Memory B cell (primary cell): Measurements from ENCODE around the gene SMARCA2.

Experiments
- ATAC-seq: fragments of 150-1000 bp; cut with Tn5 transposase; 2 replicates; pipeline ENCODE4 v1.10.0; 2021; ENCODE audit warnings: low read depth, mild to moderate bottlenecking, moderate library complexity
- DNase-seq, 2 donors: peaks; one replicate each; pipeline ENCODE4 v3.0.0; 2022; ENCODE audit warnings: low spot score in 2 of 2
- H3K27ac Mint-ChIP-seq: one replicate; pipeline ENCODE4 v1.8.0; 2022; ENCODE audit warnings: mild to moderate bottlenecking, moderate library complexity, mixed read lengths
- H3K27me3 Mint-ChIP-seq: one replicate; pipeline ENCODE4 v1.8.0; 2022; ENCODE audit warnings: mixed read lengths
- H3K36me3 Mint-ChIP-seq: one replicate; pipeline ENCODE4 v1.8.0; 2022; ENCODE audit warnings: mild to moderate bottlenecking, mixed read lengths
- H3K4me1 Mint-ChIP-seq: one replicate; pipeline ENCODE4 v1.8.0; 2022; ENCODE audit warnings: mixed read lengths
- H3K4me3 Mint-ChIP-seq: one replicate; pipeline ENCODE4 v1.8.0; 2022; ENCODE audit warnings: mild to moderate bottlenecking, moderate library complexity, mixed read lengths
- H3K9me3 Mint-ChIP-seq: one replicate; pipeline ENCODE4 v1.8.0; 2022; ENCODE audit warnings: mixed read lengths

The SMARCA2 gene

DNA sequence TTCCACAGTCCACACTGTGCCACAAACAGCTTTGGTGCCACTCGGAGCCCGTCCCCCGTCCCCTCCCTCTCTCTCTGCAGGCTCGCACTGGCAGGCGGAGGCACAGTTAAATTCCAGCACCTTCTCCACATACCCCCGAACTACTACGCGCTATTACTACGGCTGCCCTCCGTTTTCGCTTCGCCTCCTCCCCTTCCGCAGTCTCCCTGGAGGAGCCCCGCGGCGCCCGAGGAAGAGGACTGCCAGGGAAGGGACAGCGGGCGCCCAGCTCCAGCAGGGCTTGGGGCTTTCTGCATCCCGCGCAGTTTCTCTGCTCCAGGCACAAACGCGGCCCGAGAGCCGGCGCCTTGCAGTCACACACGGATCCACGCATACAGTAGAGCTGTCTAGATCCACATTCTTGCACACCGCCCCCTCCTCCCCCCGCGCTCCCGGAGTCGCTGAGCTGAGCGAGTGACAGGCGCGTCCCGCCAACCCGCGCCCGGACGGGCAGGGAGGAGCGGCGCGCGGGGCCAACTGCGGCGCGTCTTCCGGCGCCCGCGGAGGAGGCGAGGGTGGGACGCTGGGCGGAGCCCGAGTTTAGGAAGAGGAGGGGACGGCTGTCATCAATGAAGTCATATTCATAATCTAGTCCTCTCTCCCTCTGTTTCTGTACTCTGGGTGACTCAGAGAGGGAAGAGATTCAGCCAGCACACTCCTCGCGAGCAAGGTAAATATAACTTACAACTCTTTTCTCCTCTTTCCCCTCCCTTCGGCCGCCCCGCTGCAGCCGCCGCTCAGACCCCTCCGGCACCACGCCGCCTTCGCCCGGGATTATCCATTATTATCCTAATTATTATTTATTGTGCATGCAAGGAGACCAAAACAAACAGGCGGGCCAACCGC is at the start of gene SMARCA2:
TSS of gene SMARCA2 (plus strand) at position 652 of the 885 bp plus-strand sequence. CDS start 13,676 bp downstream, outside the sequence.
- peaks cover 9% of the 10 kb centered on the region for H3K4me1 Mint-ChIP-seq
- H3K27ac Mint-ChIP-seq: peak within 1 kb of the TSS; percentile 98

GRCh38 chr9:1966725-1967366 is 48.3 kb upstream of the SMARCA2 start:
- DNase-seq: no peak
- ATAC-seq: no peak
- peaks cover 3% of the 10 kb centered on the region for H3K9me3 Mint-ChIP-seq
- H3K27me3 Mint-ChIP-seq: peaks cover 5% of the 10 kb centered on the region
- H3K27ac Mint-ChIP-seq: no peak overlapping the region
- H3K36me3 Mint-ChIP-seq: peaks cover 5% of the 10 kb centered on the region
- no peaks in the 10 kb centered on the region for H3K4me1 Mint-ChIP-seq
- H3K4me3 Mint-ChIP-seq: no peak overlapping the region

More for the DNA sequence above, at the start of gene SMARCA2:
- Mint-ChIP-seq H3K36me3 (peaks cover 2% of the 10 kb centered on the region), H3K27me3 (peaks cover 5% of the 10 kb centered on the region), H3K4me3 (peak within 1 kb of the TSS; percentile 97), H3K9me3 (no peaks in the 10 kb centered on the region)
- ATAC-seq (peak; percentile 78), DNase-seq (peak; percentile 85 to 93)

- H3K4me1 Mint-ChIP-seq: no peaks in the 10 kb centered on the region
- peaks cover 7% of the 10 kb centered on the region for H3K36me3 Mint-ChIP-seq
Measured at GRCh38 chr9:1969160-1969559, 46.0 kb upstream of the SMARCA2 start.

GRCh38 chr9:1969898-1970297 is 45.2 kb upstream of the SMARCA2 start:
- Mint-ChIP-seq H3K4me3 (no peak overlapping the region), H3K27me3 (peaks cover 7% of the 10 kb centered on the region), H3K36me3 (peaks cover 7% of the 10 kb centered on the region), H3K27ac (no peak overlapping the region), H3K9me3 (peaks cover 7% of the 10 kb centered on the region), H3K4me1 (no peaks in the 10 kb centered on the region)
- DNase-seq: no peak
- ATAC-seq: no peak

More at GRCh38 chr9:1969160-1969559, 46.0 kb upstream of the SMARCA2 start:
- no peak for DNase-seq
- H3K27me3 Mint-ChIP-seq: peaks cover 5% of the 10 kb centered on the region
- H3K9me3 Mint-ChIP-seq: peaks cover 7% of the 10 kb centered on the region
- H3K27ac Mint-ChIP-seq: no peak overlapping the region
- ATAC-seq: no peak
- no peak overlapping the region for H3K4me3 Mint-ChIP-seq

DNA sequence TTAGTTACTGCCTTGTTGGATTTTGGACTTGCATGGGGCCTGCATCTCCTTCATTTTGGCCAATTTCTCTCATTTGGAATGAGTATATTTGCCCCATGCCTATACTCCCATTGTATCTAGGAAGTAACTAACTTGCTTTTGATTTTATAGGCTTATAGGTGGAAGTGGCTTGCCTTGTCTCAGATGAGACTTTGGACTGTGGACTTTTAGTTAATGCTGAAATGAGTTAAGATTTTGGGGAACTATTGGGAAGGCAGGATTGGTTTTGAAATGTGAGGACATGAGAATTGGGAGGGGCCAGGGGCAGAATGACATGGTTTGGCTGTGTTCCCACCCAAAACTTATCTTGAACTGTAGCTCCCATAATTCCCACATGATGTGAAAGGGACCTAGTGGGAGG is 42.5 kb upstream of the SMARCA2 start:
- Mint-ChIP-seq H3K9me3 (peaks cover 7% of the 10 kb centered on the region), H3K27me3 (peaks cover 7% of the 10 kb centered on the region), H3K27ac (no peak overlapping the region), H3K36me3 (peaks cover 7% of the 10 kb centered on the region), H3K4me3 (no peak overlapping the region), H3K4me1 (no peaks in the 10 kb centered on the region)
- no peak for DNase-seq
- no peak for ATAC-seq

GRCh38 chr9:1977026-1977425 is 38.1 kb upstream of the SMARCA2 start:
- peaks cover 4% of the 10 kb centered on the region for H3K9me3 Mint-ChIP-seq
- H3K36me3 Mint-ChIP-seq: peaks cover 2% of the 10 kb centered on the region
- peaks cover 3% of the 10 kb centered on the region for H3K27me3 Mint-ChIP-seq
- H3K27ac Mint-ChIP-seq: no peak overlapping the region
- DNase-seq (no peak), ATAC-seq (no peak)
- no peak overlapping the region for H3K4me3 Mint-ChIP-seq
- no peaks in the 10 kb centered on the region for H3K4me1 Mint-ChIP-seq

DNA sequence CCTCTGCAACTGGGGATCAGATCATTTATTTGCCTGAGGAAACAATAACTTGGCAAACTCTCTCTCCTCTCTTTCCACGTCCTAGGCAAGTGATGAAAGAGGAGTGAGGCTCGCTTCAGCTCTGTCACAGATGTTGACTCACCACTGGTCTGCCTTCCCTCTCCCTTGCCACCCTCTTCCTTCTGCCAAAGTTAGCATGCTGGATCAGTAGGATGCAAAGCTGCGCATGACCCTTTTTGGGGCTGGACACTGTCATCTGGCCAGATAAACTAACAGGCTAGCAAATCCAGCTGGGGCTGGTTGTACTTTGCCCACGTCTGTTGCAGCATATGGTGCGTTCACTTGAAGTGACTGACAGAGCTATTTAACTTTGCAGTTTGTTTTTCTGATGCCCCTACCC is 36.2 kb upstream of the SMARCA2 start:
- Mint-ChIP-seq H3K4me3 (no peak overlapping the region), H3K9me3 (no peaks in the 10 kb centered on the region), H3K4me1 (no peaks in the 10 kb centered on the region), H3K27me3 (peaks cover 3% of the 10 kb centered on the region), H3K36me3 (no peaks in the 10 kb centered on the region), H3K27ac (no peak overlapping the region)
- ATAC-seq: no peak
- DNase-seq: no peak

- no peak for DNase-seq
- no peak overlapping the region for H3K27ac Mint-ChIP-seq
- no peaks in the 10 kb centered on the region for H3K9me3 Mint-ChIP-seq
- H3K36me3 Mint-ChIP-seq: no peaks in the 10 kb centered on the region
- ATAC-seq: no peak
- H3K4me3 Mint-ChIP-seq: no peak overlapping the region
- H3K4me1 Mint-ChIP-seq: no peaks in the 10 kb centered on the region
- H3K27me3 Mint-ChIP-seq: peaks cover 2% of the 10 kb centered on the region
Measured at GRCh38 chr9:1979741-1980367, 35.3 kb upstream of the SMARCA2 start.

DNA sequence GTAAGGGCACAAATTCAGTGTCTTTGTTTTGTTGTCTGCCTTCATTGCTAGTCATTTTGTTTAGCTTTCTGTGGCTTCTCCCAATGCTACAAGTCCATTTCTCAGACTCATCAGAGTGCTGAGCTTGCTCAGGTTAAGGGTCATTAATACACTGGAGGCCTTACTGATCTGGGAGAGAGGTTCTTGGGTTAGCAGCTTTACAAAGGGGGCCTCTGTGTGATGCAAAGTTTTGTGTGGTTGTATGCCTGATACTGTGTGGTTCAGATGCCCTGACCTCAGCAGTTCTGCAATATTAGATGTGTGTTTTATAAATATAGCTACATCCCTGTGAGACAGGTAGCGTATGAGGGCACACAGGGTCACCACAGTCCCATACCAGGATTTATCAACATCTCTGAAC is 34.8 kb upstream of the SMARCA2 start:
- ATAC-seq (no peak), DNase-seq (no peak)
- no peaks in the 10 kb centered on the region for H3K9me3 Mint-ChIP-seq
- no peaks in the 10 kb centered on the region for H3K27me3 Mint-ChIP-seq
- no peak overlapping the region for H3K27ac Mint-ChIP-seq
- H3K4me3 Mint-ChIP-seq: no peak overlapping the region
- H3K36me3 Mint-ChIP-seq: no peaks in the 10 kb centered on the region
- no peaks in the 10 kb centered on the region for H3K4me1 Mint-ChIP-seq

- H3K27me3 Mint-ChIP-seq: peaks cover 2% of the 10 kb centered on the region
- ATAC-seq (no peak), DNase-seq (no peak)
- no peak overlapping the region for H3K27ac Mint-ChIP-seq
- H3K4me3 Mint-ChIP-seq: no peak overlapping the region
- no peaks in the 10 kb centered on the region for H3K4me1 Mint-ChIP-seq
- H3K36me3 Mint-ChIP-seq: no peaks in the 10 kb centered on the region
- no peaks in the 10 kb centered on the region for H3K9me3 Mint-ChIP-seq
Measured at GRCh38 chr9:1982074-1982473, 33.1 kb upstream of the SMARCA2 start.

- ATAC-seq: no peak
Measured at GRCh38 chr9:1986341-1986740, 28.8 kb upstream of the SMARCA2 start.

GRCh38 chr9:1989500-1989899 is 25.6 kb upstream of the SMARCA2 start:
- H3K36me3 Mint-ChIP-seq: no peaks in the 10 kb centered on the region
- H3K9me3 Mint-ChIP-seq: no peaks in the 10 kb centered on the region
- no peaks in the 10 kb centered on the region for H3K4me1 Mint-ChIP-seq
- no peak overlapping the region for H3K27ac Mint-ChIP-seq
- peaks cover 6% of the 10 kb centered on the region for H3K27me3 Mint-ChIP-seq
- ATAC-seq (no peak), DNase-seq (no peak)
- no peak overlapping the region for H3K4me3 Mint-ChIP-seq

More at GRCh38 chr9:1986341-1986740, 28.8 kb upstream of the SMARCA2 start:
- DNase-seq: no peak
- Mint-ChIP-seq H3K9me3 (no peaks in the 10 kb centered on the region), H3K36me3 (no peaks in the 10 kb centered on the region), H3K27me3 (peaks cover 6% of the 10 kb centered on the region), H3K4me1 (no peaks in the 10 kb centered on the region), H3K4me3 (no peak overlapping the region), H3K27ac (no peak overlapping the region)

GRCh38 chr9:1994180-1994579 is 21.0 kb upstream of the SMARCA2 start:
- ATAC-seq (no peak), DNase-seq (no peak)
- Mint-ChIP-seq H3K27ac (no peak overlapping the region), H3K27me3 (peaks cover 2% of the 10 kb centered on the region), H3K9me3 (no peaks in the 10 kb centered on the region), H3K4me1 (no peaks in the 10 kb centered on the region), H3K4me3 (no peak overlapping the region), H3K36me3 (no peaks in the 10 kb centered on the region)

DNA sequence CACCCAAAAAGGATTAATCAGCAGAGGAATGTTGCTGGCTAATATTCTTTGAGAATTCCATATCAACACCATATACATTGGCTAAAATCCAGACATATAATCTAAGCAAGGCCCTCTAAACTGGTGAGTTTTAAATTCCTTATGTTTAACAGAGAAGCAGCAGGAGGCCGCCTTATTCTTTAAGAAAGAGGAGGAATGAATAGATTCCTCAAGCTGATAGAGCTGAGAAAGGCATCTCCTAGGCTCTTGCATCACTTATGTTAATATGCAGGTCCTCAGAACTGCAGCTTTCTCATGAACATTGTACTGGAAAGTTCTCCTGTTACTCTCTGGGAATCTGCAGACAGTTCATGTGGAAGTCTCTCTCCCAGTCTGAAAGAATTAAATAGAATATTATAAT is 20.1 kb upstream of the SMARCA2 start:
- Mint-ChIP-seq H3K27ac (no peak overlapping the region), H3K4me3 (no peak overlapping the region), H3K36me3 (no peaks in the 10 kb centered on the region), H3K4me1 (peaks cover under 1% of the 10 kb centered on the region), H3K9me3 (no peaks in the 10 kb centered on the region), H3K27me3 (peaks cover 2% of the 10 kb centered on the region)
- no peak for DNase-seq
- no peak for ATAC-seq
